ENCODE data around the gene DIS3L2.

- TF ChIP-seq, protein P1, sequence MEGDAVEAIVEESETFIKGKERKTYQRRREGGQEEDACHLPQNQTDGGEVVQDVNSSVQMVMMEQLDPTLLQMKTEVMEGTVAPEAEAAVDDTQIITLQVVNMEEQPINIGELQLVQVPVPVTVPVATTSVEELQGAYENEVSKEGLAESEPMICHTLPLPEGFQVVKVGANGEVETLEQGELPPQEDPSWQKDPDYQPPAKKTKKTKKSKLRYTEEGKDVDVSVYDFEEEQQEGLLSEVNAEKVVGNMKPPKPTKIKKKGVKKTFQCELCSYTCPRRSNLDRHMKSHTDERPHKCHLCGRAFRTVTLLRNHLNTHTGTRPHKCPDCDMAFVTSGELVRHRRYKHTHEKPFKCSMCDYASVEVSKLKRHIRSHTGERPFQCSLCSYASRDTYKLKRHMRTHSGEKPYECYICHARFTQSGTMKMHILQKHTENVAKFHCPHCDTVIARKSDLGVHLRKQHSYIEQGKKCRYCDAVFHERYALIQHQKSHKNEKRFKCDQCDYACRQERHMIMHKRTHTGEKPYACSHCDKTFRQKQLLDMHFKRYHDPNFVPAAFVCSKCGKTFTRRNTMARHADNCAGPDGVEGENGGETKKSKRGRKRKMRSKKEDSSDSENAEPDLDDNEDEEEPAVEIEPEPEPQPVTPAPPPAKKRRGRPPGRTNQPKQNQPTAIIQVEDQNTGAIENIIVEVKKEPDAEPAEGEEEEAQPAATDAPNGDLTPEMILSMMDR (conservative IDR thresholded peaks at IDR 0.05; ENCODE audit: low read length): peak; percentile 28; the same call in 1 of the 2 replicates
- no peak for TF ChIP-seq EZH2phosphoT487 (IDR thresholded peaks at IDR 0.05; ENCODE audit: borderline replicate concordance, low read depth, low read length)
Observed at GRCh38 chr2:231961349-231962166, at the start of gene DIS3L2.

Measured in OCI-LY7 (cell line).